Measurements from ENCODE around the gene MRAP.

GRCh38 chr21:32347351-32347750 is 48.7 kb downstream of the MRAP start:
- no peak for TF ChIP-seq CTCF (IDR thresholded peaks at IDR 0.05)
- no peak for TF ChIP-seq POLR2AphosphoS5 (IDR thresholded peaks at IDR 0.05)
